Astrocyte of the cerebellum (primary cell): ENCODE data around the gene GPR37.
A peak's percentile ranks its signal among the peaks of the same experiment; 100 is the strongest.

Experiments
- DNase-seq: peaks from one replicate; pipeline ENCODE4 v3.0.0-alpha.2; 2011; ENCODE audit warnings: low read depth
- H3K4me3 ChIP-seq: 2 replicates; pipeline ENCODE4 v1.5.1; 2011; ENCODE audit warnings: mild to moderate bottlenecking, low read depth, low read length, moderate library complexity
- in situ Hi-C: cut with HindIII; loops from 2 replicates; pipeline ENCODE4 v1.10.0; 2017; ENCODE audit warnings: low sequenced_read_pairs
- TF ChIP-seq, protein P1 (sequence below): IDR thresholded peaks from 2 replicates; pipeline ENCODE4 v1.5.1; 2012; ENCODE audit warnings: low read length, low read depth, moderate library complexity, mild to moderate bottlenecking; ENCODE audit errors: missing control alignments

Gene GPR37, protein sequence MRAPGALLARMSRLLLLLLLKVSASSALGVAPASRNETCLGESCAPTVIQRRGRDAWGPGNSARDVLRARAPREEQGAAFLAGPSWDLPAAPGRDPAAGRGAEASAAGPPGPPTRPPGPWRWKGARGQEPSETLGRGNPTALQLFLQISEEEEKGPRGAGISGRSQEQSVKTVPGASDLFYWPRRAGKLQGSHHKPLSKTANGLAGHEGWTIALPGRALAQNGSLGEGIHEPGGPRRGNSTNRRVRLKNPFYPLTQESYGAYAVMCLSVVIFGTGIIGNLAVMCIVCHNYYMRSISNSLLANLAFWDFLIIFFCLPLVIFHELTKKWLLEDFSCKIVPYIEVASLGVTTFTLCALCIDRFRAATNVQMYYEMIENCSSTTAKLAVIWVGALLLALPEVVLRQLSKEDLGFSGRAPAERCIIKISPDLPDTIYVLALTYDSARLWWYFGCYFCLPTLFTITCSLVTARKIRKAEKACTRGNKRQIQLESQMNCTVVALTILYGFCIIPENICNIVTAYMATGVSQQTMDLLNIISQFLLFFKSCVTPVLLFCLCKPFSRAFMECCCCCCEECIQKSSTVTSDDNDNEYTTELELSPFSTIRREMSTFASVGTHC

DNA sequence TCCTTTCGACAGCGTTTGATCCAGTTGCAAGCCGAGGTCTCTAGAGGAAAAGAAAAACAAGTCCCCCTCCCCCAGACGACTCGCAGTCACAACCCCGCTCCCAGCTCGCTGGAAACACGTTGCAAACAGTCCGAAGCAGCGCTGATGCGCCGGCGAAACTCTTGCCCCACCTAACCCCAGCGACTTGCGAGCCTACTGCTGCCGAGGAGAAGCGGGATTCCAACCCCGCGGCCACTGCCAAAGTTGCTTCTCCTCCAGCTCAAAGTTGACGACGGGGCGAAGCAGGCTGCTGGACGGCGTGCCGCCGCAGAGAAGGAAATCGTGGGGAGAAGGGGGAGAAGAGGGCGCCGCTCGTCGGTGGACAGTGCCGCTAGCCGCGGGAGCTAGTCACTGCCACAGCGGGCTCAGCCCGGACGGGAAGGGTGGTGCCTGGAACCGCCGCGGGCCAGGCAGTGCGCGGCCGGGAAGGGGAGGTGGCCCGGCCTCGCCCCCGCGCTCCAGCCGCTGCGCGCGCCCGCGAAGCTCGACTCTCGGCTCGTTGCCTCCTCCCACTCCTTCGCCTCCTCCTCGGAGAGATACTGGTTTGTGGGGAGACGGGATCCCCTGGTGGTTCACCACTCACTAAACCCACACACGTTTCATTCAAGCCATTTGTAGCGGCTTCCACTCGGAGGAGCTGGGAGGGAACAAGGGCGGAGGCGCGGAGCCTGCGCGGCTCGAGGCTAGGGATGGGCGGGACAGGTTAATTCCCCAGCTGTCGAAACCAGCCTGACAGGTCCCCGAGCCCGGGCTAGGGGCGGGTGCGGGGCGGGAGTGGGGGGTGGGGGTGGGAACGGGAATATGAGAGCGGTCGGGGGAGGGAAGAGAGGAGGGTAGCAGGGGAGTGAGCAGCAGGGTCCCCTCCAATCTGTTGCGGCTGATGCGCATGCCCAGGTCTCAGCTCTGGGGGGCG, at the start of gene GPR37:
GPR37 (minus strand) TSS at position 392 of the 952 bp plus-strand sequence. CDS start 816 bp downstream, outside the sequence.
- TF ChIP-seq, protein P1, sequence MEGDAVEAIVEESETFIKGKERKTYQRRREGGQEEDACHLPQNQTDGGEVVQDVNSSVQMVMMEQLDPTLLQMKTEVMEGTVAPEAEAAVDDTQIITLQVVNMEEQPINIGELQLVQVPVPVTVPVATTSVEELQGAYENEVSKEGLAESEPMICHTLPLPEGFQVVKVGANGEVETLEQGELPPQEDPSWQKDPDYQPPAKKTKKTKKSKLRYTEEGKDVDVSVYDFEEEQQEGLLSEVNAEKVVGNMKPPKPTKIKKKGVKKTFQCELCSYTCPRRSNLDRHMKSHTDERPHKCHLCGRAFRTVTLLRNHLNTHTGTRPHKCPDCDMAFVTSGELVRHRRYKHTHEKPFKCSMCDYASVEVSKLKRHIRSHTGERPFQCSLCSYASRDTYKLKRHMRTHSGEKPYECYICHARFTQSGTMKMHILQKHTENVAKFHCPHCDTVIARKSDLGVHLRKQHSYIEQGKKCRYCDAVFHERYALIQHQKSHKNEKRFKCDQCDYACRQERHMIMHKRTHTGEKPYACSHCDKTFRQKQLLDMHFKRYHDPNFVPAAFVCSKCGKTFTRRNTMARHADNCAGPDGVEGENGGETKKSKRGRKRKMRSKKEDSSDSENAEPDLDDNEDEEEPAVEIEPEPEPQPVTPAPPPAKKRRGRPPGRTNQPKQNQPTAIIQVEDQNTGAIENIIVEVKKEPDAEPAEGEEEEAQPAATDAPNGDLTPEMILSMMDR: peak; percentile 19
- peak; percentile 33 for DNase-seq
- peak within 1 kb of the TSS; percentile 57 for H3K4me3 ChIP-seq
- in situ Hi-C loops: no loop called here

DNA sequence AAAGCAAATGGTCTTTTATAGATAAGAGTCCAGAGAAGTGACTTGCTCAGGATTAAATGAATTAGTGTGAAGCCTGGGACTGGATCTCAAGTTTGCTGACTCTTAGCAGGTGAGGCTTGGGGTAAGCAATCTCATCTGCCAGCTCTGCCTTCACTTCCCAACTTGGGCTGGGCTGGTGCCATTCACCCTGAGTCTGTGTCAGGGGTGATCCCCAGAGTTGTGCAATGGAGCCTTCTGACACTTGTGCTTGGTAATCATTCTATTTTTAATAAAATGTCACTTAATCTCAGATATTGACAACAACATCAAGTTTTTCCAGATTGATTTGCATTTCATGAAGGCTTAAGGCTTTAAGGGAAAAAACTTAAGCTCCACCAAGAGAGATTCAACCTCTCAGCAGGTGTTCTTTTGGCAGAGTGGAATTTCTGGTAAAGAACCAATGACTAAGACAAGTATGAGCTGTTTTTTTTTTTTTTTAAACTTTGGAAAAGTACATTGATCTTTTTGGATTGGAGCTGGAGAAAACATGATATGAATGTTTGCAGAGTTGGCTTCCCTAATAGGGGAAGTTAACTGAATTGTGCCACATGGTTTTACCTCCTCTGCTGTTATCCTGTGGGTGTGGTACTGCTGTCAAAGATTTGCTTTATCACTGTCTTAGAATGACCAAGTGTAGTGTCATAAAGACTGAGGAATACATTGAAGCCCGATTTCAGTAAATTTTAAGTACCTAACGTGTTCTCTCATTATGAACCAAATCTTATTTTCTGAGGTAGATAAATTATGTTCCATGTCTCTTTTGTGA, 48.6 kb upstream of the GPR37 start:
- TF ChIP-seq, protein P1: no peak
- in situ Hi-C loops: no loop called here
- DNase-seq: no peak
- no peak overlapping the region for H3K4me3 ChIP-seq

DNA sequence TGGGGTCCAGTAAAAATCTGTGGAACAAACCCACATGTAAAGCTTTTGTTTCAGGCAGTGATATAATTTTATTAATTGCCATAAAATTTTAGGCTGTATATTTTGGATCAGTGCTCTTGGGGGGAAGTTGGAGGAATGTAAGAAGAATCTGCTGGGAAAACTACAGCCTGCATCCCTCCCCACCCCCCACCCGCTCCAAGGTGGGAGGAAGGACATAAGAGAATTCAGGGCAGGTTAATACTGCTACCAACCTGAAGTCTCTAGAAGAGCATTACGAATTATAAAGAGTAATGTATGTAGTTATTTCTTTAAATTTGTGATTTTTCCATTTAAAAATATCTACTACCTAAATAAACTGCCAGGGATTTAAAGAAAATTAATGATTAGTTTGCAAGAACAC, 47.2 kb upstream of the GPR37 start:
- H3K4me3 ChIP-seq: no peak overlapping the region
- TF ChIP-seq, protein P1: no peak
- in situ Hi-C loops: no loop called here
- no peak for DNase-seq

DNA sequence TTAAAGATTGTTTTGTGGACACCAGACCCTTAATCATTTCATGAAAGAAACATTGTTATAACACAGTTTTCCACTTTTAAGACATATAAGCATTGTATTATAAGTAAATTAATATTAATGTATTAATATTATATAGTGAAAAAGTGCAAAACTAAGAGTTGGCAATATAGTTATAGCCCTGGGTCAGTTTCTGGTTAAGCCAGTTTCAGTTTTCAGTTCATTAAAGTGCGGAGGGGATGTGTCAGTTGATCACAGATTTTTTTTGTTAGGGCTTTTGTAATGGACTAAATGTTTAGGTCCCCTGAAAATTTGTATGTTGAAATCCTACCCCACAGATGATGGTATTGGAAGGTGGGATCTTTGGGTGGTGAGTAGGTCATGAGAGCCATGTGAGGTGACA, 45.7 kb upstream of the GPR37 start:
- TF ChIP-seq, protein P1: no peak
- no peak overlapping the region for H3K4me3 ChIP-seq
- in situ Hi-C loops: no loop called here
- no peak for DNase-seq

DNA sequence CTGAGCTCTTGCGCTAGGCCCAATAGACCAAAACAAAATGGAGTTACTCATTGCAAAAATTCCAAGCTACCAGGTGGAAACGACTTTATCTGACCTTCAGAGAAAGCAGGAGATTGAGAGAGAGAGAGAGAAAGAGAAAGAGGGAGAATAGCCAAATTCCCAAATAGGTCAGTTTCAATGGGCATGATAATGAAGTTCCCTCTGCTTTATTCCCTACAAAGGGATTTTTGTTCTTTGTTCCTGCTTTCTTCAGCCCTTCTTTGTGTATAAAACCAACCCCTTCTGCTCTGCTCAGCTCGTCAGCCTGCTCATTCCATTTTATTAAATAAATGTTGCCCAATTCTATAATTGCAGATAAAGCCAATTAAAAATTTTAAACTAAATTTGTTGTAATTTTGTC, 45.0 kb upstream of the GPR37 start:
- H3K4me3 ChIP-seq: no peak overlapping the region

More for the DNA sequence above, 45.0 kb upstream of the GPR37 start:
- DNase-seq: no peak
- in situ Hi-C loops: no loop called here
- TF ChIP-seq, protein P1: no peak
